ENCODE results near the gene MAP2K3. TPM values are rescaled to one million over a fixed set of nuclear protein-coding genes. Genes with fewer than 3 reads are reported as not detected.

Gene MAP2K3
- total RNA-seq, 1 experiment from 2014 or later: 20.7 TPM

DNA sequence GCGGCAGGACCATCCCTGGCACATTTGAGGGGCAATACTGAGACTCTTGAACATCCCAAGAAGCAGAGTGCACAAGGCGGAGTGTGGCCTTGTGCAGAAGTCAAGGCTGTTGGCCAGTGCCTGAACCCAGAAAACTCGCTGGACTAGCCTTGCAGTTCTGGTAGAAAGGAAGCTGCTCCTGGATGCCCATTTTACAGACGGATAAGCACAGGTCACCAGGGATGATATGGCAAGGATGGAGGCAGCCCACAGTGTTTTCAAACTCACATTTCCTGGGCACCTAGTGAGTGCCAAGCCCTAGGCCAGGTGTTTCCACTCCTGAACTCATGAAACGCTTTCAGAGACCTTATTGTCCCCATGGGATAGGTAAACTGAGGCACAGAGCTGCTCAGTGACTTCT is 1.7 kb upstream of the MAP2K3 start:
- no peak for DNase-seq (ENCODE audit: low read depth)

DNA sequence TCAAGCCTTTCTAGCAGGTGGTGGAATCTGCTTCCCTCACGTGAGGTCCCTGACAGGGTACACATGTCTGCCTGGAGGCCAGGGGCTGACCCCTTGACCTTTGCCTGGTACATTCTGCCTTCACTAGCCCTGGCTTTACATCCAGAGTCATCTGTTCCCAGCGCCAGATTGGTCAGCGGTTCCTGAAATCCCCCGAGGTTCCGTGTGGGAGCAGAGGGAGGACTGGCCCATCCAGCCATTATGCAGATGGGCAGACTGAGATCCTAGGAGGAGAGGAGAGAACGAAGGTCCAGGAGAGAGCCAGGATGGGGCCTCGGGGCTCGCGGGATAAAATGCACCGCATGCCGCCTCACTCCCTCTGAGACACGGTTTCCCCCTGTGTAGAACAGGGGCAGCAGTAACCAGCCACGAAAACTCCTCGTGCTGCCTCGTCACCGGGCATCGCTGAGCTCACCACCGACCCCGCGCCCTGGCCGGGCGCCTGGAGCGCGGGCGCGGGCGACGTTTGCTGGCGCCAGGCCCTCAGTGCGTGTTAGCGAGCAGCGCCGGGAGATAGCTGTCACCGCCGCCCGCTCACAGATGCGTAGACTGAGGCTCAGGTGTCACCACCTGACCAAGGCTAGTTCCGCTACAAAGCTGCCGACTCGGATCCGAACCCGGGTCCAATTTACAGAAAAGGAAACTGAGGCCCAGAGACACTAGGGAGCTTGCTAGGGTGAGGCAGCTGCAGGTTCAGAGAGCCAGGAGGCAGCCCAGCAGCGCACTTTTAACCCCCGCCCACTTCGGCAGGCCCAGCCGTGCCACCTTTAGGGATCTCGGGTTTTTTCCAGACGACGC is 811 bp upstream of the MAP2K3 start:
- peak; percentile 18 for DNase-seq (ENCODE audit: low read depth)

DNA sequence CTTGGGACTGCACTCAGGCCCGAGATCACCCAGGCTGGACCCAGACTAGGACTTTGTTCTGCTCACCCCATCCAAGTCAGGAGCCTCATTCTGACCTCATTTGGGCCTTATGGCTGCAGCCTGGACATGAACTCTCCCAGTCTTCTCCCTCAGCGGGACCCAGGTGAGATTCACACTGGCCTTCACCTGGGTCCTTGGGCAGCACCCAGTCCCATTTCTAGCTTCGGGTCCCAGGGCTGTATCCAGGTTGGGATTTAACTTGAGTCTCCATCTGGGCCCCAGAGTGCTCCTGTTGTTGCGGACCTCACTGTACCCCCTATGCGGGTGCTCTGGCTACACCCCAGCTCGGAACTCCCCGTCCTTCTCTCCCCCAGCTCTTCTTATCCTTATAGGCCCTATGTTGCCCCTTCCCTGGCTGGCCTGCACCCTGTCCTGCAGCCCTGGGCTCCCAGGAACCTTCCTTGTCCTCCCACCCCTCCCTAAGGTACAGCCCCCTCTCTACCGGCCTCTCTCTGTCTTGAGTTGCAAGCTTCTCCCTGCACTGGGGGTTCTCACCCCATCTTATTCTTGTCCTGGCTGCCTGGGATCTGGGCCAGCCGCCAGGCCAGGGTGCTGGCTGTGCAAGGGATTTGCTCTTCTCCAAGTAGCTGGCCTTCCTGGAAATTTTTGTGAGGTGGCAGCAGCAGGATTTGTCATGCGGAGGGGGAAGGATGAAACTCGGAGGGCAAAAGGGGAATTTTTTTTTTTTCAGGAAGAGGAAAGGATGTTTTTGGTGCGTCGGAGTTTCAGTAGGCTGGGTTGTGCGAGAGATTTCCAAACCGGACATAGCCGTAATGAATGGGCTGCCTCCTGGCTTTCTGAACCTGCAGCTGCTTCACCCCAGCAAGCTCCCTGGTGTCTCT is 904 bp downstream of the MAP2K3 start:
- DNase-seq (ENCODE audit: low read depth): peak; percentile 82

DNA sequence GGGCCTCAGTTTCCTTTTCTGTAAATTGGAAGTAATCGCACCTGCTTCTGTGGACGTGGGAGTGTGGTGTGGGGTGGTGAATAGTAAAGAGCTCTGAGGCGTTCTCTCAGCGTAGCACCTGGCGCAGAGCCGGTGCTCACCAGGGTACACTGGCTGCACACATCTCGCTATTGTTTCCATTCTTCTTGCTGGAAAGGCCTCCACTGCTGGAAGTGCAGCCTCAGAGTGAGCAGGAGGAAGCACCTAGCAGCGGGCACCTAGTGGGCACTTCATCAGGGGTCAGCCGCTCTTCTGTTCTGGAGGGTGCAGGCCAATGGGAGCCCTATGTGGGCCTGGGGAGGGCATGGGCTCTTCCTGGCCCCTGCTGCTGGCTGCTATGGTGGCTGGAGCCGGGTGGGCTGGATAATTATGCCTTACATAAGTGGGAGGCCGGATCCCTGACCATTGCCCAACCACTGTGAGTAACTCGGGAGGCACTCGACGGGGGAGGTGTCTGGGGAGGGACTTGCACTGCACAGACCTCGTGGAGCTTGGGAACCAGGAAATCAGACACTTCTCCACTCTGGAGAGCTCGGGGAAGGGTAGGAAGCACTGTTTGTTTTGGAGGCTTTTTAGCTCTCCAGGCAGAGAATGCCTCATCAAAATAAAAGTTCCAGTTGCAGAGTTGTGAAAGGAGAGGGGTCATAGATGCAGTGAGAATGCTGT is 1.7 kb downstream of the MAP2K3 start:
- peak; percentile 97 for DNase-seq (ENCODE audit: low read depth)

DNA sequence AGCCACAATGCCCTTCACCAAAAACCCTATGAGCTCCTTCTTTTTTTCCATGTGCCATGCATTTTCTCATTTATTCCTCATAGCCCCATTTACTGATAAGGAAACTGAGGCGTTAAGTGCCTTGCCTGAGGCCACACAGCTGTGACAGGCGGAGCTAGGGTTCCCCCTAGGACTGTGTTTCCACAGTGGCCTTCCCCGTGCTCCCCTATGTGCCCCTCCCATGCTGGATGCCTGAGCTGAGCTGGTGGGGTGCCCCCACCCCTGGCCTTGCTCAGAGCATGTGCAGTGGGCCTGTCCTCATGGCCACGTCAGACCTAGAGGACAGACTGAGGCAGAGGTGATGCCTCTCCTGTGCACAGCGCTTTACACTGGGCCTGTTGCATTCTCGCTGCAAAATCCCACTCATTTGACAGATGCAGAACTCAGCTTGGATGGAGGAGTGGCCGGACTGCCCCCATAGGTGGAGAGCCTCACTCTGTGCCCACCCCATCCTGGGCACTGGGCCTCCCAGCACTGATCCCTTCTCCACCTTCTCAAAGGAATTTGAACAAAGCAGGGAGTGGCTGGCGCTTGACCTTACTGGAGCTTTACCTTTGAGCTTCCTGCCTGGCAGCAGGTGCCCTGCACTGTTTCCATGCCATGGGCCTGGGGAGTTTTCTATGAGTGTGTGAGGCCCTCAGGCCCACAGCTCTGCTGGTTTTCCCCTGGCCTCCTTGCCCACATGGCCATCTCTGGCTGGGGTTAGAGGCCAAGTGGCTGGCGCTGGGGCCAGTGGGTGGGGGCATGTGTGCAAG is 2.6 kb downstream of the MAP2K3 start:
- DNase-seq (ENCODE audit: low read depth): peak; percentile 41

DNA sequence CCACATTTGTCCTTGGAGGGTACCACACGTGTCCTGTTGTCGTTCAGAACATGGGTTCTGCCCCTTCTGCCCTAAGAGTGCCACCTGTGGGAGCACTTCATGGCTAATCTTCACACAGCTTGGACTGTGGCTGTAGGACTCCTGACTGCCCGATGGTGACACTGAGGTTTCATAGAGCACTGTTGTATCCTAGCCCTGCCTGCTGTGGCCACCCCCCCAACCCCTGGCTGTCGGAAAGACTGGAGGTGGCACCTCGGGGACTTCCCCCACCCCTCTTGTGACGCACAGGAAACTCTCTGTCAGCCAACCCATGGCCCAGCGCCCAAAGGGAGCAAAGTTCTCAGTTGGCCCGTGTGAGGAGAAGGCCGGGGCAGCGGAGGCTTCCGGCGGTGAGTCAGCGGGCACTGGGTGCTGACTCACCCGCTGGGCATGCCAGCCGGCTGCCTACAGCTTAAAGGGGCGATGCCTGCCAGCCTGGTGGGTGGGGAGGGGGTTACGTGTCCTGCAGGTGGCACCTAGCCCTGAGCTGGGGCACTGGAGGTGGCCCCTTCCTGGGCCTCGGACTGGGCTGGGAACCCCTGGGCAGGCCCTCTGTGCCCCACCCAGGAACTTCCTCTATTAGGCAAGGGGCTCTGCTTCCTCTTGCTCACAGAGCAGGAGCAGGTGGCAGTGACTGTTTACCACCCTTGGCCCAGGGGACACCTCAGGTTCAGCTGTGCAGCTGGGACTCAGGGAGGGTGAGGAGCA is 3.4 kb downstream of the MAP2K3 start:
- peak; percentile 99 for DNase-seq (ENCODE audit: low read depth)

DNA sequence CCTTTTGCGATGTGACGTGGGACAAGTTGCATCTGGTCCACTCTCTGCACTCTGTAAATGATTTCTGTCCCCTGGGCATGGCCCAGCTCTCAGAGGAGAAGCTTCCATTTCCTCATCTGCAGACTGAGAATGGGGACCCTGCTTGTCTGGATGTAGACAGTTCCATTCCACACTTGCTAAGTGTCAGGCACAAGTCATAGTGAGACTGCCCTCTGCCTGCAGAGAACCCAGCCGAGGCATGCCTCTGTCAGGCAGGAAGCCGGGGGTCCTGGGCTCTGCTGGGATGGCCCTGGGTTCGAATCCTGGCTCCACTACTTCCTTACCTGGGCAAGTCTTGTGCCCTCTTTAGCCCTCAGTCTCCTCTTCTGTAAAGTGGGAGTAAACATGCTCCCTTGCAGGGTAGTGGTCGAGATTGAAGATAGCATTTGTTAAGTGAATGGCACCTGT is 4.1 kb downstream of the MAP2K3 start:
- no peak for DNase-seq (ENCODE audit: low read depth)

DNA sequence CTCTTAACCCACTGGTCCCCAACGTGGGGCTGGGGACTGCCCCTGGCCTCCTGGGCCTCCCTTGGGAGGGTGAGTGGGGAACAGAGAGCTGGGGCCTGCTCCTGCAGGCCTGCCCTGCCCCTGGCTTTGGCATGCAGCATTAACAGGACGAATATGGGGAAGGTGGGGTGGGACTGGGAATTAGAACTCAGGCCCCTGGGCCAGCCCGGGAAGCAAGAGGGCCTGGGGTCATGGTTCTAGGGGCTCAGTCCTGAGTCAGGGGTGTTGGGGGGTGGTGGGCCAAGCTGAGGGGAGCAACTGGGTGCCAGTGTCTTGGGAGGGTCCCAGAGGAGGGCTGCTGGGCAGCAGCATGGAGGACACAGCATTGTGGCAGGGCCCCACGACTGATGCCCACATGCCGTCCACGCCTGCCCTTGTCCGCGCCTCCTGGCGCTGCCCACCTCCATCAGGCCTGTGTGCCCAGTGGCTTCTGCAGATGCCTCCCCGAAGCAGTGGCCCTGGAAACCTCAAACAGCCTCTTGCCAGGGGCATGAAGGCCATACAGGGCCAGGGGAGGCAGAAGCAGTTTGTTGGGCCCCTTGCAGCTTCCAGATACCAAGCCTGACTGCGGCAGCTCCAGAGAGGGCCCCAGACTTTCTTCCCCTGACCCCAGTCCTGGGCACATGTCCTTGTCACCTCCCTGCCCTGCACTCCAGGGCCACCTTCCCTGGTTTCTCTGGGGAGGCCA is 4.8 kb downstream of the MAP2K3 start:
- no peak for DNase-seq (ENCODE audit: low read depth)

DNA sequence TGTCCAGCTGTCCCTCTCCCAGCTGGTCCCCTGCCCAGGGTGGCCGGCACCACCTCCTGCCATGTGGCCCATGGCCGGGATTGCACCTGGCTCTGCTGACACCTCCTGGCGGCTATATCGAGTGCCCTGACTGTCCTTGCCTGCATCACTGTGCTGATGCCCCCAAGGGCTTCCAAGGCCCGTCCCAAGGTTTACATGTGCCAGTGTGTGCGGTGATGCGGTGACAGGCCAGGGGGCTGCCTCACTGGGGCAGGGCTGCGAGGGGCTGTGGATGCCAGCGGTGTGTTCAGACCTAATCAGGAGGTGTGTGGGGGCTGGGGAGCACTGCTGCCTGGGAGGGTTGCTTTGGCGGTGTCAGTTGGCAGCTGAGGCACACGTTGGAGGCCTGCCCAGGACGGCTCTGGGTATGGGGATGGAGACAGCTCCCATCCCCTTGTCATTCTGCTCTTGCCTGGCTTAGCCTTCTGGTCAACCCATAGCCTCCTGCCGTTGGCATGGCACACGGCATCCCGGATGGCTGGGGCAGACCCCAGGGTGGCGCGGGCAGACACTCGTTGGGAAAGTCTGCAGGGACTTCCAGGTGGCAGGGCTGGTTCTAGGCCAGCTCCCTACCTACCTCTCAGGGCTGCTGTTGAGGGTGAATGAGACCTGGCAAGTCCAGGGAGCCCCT is 5.5 kb downstream of the MAP2K3 start:
- no peak for DNase-seq (ENCODE audit: low read depth)

DNA sequence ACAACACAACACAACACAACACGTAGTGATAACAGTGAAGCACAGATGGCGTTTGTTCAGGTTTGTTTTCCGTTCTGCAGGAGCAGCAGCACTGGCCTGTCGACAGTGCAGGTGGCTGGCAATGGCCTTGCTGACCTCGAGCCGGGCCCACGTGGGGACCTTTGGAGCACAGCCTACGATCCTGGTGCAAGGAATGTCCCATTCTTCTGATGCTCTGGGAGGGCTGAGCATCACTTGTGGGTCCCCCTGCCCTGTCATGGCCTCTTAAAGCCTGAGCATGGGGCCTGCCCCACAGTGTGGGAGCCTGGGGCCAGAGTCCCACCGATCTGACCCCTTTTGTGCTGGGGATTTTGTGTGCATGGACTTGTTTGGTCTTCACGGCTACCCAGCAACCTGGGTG is 6.8 kb downstream of the MAP2K3 start:
- DNase-seq (ENCODE audit: low read depth): no peak

DNA sequence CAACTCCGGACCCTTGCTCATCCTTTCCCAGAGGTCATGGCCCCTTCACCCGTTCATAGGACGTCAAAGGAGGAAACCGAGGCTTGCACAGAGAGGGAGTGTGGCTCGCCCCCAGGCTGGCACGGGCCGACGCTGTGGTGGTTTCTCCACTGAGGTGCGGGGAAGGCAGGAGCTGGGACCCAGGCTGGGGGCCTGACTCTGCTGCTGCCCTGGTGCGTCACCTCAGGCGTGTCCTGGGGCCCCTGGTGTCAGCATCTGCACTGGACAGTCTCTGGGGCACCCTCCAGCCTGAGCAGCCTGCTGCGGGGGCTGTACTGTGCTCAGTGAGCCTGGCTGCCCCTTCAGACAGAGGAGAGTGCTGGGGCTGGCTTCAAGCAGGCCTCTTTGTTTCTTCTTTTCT is 7.4 kb downstream of the MAP2K3 start:
- no peak for DNase-seq (ENCODE audit: low read depth)

DNA sequence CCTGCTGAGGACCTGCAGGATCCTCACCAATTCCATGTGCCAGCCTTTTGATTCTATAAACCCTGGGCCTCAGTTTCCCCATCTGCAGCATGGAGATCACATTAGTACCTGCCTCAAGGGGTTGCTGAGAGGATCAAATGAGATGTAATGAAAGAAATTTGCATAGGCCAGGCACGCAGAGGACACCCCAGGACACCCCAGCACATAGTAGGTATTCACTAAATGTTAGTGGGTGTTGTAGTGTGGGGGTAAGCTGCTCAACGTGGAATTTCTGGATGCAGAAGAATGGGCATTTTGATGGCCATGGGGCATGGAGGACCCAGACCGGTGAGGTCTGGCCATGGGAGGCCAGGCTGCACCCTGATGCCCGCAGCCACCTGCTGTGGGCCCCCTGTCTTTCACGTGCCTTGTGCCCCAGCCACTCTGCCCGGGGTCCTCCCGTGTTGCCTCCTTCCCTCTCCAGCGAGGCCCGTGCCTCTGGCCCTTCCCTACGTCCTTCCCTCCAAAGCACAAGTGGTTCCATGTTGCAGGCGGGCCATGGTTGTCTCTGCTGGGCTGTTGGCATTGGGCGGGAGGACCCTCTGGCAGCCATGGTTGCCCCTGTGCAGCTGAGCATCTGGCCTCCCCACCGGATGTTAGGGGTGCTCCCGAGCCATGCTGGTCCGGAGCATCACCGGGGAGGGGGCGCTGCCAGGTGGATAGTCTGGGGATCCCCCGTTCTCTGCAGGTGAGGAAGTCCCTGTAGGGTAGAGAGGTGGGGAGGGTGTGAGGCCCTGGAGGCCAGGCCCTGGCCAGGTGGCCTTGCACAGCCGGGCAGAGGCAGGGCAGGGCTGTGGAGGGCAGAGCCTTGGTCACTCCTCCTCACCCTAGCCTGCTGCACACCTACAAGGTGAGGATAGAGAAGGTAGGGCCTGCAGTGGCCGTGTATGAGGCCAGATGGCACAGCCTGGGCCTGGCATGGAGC is 8.6 kb downstream of the MAP2K3 start:
- DNase-seq (ENCODE audit: low read depth): no peak

DNA sequence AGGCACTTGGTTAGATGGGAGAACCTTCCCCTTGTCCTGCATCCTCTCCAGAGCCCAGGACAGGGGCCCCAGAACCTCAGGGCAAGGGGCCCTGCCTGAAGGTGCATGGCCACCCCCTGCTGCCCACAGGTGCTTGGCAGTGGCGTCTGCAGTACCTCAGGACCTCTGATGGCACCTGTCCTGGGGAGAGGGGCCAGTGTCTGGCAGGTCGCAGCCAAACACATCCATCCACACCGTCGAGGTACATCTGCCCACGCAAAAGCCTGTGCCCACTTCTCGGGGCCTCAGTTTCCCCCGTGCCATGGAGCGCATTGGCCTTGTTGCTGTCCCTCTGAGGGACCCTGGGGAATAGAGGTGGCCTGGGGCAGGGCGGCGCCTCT is 9.3 kb downstream of the MAP2K3 start:
- DNase-seq (ENCODE audit: low read depth): no peak

DNA sequence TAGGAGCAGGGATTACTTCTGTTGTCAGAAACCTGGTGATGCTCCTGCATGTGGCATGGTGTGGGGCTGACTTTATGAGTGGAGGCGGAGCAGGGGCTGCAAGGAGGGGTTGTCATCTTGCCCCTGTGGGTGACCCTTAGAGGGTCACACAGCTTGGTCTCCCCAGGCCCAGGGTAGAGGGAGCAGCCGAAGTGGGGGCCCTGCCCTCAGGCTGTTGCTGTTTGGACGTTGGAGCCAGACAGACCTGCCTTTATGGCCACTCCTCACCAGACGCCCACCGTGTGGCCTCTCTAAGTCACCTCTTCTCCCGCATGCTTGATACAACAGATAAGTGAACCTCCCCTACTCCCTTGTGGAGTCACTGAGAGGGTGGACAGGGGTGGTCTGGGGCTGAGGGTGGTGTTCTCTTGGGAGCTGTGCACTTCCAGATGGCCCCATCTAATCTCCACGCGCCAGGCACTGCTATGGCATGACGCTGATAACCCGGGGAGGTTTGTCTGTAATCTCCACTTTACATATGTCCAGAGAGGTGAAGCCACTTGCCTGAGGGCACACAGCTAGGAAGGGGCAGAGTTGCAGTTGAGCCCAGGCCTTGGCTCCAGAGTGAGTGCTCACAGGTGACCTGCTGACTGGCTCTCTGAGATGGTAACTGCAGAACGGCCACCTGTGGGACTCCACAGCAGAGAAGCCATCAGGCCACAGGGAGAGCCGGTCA is 10.0 kb downstream of the MAP2K3 start:
- DNase-seq (ENCODE audit: low read depth): no peak

DNA sequence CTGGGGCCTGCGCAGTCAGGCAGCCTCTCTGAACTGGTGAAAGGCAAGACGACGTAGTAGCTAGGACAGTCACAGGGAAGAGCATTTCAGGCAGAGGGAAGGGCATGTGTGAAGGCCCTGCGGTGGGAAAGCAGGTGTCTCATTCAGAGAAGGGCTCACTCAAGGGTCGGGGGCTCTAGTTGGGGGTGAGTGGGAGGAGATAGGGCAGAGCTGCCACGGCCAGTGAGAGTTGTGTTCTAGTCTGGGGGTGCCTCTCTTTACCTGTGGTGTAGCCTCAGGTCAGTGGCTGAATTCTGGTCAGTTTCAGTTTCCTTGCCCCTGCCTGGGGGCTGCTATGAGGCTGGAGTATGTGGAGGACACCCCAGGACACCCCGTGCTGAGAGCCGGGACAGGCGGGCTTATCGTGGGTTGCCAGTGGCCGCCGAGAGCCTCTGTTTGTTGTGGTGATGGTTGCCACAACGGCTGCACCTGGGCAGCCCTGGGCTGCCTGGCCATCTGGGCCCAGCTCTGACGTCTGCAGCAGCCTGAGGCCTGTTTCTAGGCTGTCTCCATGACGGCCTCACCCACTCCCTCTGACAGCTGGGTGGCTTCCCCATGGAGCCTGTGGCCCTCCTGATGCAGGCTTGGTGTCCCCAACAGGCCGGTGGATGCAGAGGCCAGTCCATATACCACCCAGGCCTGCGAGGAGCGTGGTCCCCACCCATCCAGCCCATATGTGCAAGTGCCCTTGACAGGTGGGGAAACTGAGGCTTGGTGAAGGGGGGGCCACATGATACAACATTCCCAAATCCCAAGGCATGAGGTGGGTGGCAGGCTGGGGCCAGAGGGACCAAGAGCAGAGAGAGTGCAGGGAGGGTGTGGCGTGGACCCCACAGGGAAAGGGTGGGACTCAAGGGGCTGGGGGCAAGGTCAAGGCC is 10.8 kb downstream of the MAP2K3 start:
- DNase-seq (ENCODE audit: low read depth): peak; percentile 68
